GM19372 (cell line): ENCODE data around the gene RB1.

ENCODE experiments used
- ATAC-seq: cut with Tn5 transposase; IDR thresholded peaks from one replicate; pipeline ENCODE4 v1.9.1; 2021; ENCODE audit warnings: mild to moderate bottlenecking, low read depth, moderate library complexity; ENCODE audit not compliant: unreplicated experiment

RB1 gene

DNA sequence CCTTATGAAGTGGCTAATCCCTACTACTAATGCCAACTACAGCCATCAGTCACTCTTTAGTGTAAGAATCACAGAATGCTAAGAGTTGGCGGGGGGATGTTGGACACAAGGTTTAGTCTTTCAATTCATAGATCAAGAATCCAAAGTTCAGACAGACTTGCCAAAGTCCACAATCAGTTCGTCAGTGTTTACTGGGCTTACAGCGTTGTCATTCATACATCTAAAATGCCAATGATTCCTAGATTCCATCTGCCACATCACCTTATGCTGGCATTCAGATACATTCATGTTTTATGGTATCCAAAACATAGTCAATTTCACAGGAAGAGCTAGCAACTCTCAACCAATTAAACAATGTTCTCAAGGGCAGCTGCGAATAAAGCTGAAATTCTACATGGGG lies 211.2 kb downstream of the RB1 start:
- no peak for ATAC-seq

DNA sequence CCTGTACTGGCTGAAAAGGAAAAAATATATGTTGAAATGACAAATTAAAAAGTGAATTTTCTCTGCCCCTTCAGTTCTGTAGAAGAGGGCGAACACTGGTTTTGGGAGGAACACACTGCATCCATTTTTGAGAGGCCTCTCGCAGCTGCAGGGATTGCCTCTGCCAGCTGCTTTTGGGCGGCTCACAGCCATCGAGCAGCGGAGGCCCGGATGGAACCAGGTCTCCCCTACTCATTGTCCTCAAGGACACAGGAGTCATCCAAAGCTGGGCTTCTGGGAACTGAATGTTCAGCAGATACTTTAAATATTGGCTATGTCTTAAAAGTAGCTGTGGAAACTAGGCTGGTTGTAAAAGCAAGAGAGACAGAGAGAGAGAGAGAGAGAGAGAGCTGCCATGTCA lies 212.2 kb downstream of the RB1 start:
- ATAC-seq = no peak

DNA sequence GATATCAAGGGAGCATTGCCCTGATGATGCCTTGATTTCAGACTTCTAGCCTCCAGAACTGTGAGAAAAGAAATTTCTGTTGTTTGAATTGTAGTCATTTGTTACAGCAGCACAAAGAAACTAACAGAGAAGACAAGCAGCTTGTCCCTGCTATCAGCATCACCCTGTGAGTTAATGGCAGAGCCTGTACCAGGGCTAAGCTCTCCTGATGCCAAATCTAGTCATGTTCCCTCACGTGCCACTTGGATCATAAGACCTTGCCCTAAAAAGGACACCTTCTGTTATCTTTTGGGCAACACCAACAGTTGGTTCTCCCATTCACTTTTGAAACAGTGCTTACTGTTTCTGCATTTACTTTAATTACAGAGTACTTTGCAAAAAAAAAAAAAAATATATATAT lies 214.5 kb downstream of the RB1 start:
- ATAC-seq = no peak

GRCh38 chr13:48526286-48526685 lies 222.7 kb downstream of the RB1 start:
- no peak for ATAC-seq

DNA sequence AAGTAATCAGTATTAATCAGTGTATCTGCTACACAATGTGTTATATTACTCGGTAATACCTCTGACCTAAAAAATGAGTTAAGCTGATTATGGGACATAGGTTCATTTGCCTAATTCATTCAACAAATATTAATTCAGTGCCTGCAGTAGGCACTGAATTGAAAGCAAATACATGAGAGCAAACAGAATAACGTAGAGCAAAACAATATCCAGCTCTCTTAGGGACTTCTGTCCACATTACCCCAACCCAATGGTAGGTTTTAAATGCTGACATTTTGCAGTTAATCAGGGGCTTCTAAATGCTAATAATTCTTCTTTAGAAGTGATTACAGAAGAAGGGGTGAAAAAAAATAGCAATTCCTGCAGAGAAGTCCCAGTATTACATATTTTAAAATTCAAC lies 224.4 kb downstream of the RB1 start:
- no peak for ATAC-seq

GRCh38 chr13:48528720-48529119 lies 225.2 kb downstream of the RB1 start:
- no peak for ATAC-seq

GRCh38 chr13:48530833-48531232 lies 227.3 kb downstream of the RB1 start:
- ATAC-seq = no peak
